Neural cell (in vitro differentiated cells): ENCODE data around the gene PPP1R12B.

Experiments used
- CTCF ChIP-seq: fragments of 450-650 bp; IDR thresholded peaks from 2 replicates; pipeline ENCODE4 v1.5.1; 2014; ENCODE audit warnings: antibody characterized with exemption, mild to moderate bottlenecking, moderate library complexity; ENCODE audit not compliant: poor library complexity, severe bottlenecking
- EP300 ChIP-seq: fragments of 450-650 bp; conservative IDR thresholded peaks from 2 replicates; pipeline ENCODE4 v1.6.1; 2014; ENCODE audit warnings: antibody characterized with exemption, mild to moderate bottlenecking, moderate library complexity; ENCODE audit not compliant: poor library complexity, severe bottlenecking
- EZH2 ChIP-seq: fragments of 200-600, 300-800 bp; shearing (Covaris generic), sonication (generic); IDR thresholded peaks from 2 replicates; pipeline ENCODE4 v1.6.1; 2014; ENCODE audit warnings: antibody characterized with exemption, low read length, borderline replicate concordance, mild to moderate bottlenecking; ENCODE audit not compliant: insufficient read depth, poor library complexity, severe bottlenecking
- MXI1 ChIP-seq: fragments of 450-650 bp; conservative IDR thresholded peaks from 2 replicates; pipeline ENCODE4 v1.6.1; 2014; ENCODE audit warnings: antibody characterized with exemption, mild to moderate bottlenecking; ENCODE audit not compliant: poor library complexity, severe bottlenecking
- POLR2AphosphoS5 ChIP-seq: IDR thresholded peaks from 2 replicates; pipeline ENCODE4 v1.6.1; 2012
- RAD21 ChIP-seq: fragments of 450-650 bp; conservative IDR thresholded peaks from 2 replicates; pipeline ENCODE4 v1.6.1; 2014; ENCODE audit warnings: antibody characterized with exemption, mild to moderate bottlenecking, moderate library complexity
- SMC3 ChIP-seq: fragments of 450-650 bp; conservative IDR thresholded peaks from 2 replicates; pipeline ENCODE4 v1.6.1; 2014; ENCODE audit warnings: antibody characterized with exemption, mild to moderate bottlenecking, moderate library complexity; ENCODE audit not compliant: poor library complexity
- TAF1 ChIP-seq: IDR thresholded peaks from 2 replicates; pipeline ENCODE4 v1.6.1; 2012; ENCODE audit warnings: low read depth
- TF ChIP-seq, protein P1 (sequence below): IDR thresholded peaks from 2 replicates; pipeline ENCODE4 v1.6.1; 2012; ENCODE audit warnings: borderline replicate concordance

DNA sequence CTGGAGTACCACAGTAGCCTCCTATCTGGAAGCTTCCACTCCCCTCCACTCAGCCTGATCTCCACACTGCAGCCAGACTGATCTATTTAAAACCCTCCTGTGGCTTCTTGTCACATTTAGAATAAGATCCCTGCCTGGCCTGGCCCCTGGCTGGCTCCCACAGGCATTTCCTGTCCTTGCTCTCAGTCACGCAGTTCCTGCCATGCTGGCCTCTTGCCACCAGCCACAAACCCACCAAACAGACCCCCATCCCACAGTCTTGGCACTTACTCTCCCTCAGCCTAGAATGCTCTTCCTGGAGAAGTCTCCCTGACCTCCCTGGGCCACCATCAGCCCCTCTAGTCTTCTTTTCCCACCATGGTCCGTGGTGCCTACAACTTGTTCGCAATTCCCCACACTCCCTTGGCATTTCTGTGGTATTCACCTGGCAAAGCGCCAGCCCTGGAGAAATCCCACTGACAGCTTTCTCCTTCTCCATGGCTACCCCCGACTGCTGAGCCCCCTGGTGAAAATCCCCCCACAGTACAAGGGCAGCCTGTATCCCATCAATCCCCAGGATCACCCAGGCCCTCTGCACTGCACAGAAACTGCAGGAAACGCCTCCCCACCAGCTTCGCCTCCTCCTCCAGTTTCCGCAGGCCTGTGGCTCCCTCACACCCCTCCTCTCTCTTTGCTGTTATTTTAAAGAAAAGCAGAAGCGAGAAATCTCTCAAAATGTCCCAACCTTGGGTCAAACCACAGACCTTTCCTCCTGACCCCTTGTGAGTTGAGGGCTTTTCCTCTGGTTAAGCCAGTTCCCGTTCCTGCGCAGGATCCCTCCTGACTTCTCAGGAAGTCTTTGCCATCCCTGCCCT is 267.2 kb downstream of the PPP1R12B start:
- TF ChIP-seq POLR2AphosphoS5 (no peak), CTCF (no peak), EZH2 (no peak), SMC3 (no peak), EP300 (no peak), TAF1 (no peak), RAD21 (no peak), MXI1 (no peak)
- TF ChIP-seq, protein P1, sequence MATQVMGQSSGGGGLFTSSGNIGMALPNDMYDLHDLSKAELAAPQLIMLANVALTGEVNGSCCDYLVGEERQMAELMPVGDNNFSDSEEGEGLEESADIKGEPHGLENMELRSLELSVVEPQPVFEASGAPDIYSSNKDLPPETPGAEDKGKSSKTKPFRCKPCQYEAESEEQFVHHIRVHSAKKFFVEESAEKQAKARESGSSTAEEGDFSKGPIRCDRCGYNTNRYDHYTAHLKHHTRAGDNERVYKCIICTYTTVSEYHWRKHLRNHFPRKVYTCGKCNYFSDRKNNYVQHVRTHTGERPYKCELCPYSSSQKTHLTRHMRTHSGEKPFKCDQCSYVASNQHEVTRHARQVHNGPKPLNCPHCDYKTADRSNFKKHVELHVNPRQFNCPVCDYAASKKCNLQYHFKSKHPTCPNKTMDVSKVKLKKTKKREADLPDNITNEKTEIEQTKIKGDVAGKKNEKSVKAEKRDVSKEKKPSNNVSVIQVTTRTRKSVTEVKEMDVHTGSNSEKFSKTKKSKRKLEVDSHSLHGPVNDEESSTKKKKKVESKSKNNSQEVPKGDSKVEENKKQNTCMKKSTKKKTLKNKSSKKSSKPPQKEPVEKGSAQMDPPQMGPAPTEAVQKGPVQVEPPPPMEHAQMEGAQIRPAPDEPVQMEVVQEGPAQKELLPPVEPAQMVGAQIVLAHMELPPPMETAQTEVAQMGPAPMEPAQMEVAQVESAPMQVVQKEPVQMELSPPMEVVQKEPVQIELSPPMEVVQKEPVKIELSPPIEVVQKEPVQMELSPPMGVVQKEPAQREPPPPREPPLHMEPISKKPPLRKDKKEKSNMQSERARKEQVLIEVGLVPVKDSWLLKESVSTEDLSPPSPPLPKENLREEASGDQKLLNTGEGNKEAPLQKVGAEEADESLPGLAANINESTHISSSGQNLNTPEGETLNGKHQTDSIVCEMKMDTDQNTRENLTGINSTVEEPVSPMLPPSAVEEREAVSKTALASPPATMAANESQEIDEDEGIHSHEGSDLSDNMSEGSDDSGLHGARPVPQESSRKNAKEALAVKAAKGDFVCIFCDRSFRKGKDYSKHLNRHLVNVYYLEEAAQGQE = no peak
